ENCODE data around the gene SLFN5.
A peak's percentile ranks its signal among the peaks of the same experiment; 100 is the strongest.

Gene SLFN5

DNA sequence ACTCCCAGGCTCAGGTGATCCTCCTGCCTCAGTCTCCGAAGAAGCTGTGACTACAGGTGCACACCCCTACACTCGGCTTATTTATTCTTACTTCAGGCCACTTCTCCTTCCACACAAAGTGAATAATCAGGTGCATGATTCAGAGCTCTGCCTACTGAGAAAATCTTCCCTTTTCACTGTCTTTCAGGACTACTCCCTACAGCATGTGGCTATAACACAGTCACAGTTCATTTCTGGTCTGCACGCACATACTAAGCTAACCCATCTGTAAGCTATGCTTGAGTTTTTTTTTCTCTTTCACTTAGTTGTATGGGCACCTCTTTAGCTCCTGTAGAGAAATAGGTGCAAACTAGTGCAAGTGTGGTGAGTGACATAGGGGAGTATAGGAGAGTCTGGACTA, 7.6 kb upstream of the SLFN5 start:
- Histone ChIP-seq H3K4me3 (ENCODE audit: low read depth in 1 of 2, low read length in 2 of 2) (no peak overlapping the region), H3K9ac (ENCODE audit: low read depth, low read length) (no peak overlapping the region), H3K36me3 (ENCODE audit: insufficient read depth, low read length) (no peaks in the 10 kb centered on the region), H4K20me1 (ENCODE audit: insufficient read depth, low read length) (no peaks in the 10 kb centered on the region), H3K27ac (ENCODE audit: low read length) (no peak overlapping the region), H2AFZ (ENCODE audit: low read depth, low read length) (no peak overlapping the region), H3K27me3 (ENCODE audit: insufficient read depth, low read length, poor library complexity) (peaks cover 6% of the 10 kb centered on the region), H3K79me2 (ENCODE audit: insufficient read depth, low read length) (no peaks in the 10 kb centered on the region), H3K9me3 (ENCODE audit: insufficient read depth, low read length, severe bottlenecking) (no peaks in the 10 kb centered on the region), H3K4me2 (ENCODE audit: insufficient read depth, low read length) (no peak overlapping the region), H3K4me1 (ENCODE audit: insufficient read depth, low read length) (peaks cover 4% of the 10 kb centered on the region; the same call in 1 of the 2 replicates)
- no peak for ATAC-seq (ENCODE audit: insufficient read depth, low read depth)
- no peak for DNase-seq
- no peak for TF ChIP-seq EZH2 (IDR thresholded peaks at IDR 0.05; ENCODE audit: borderline replicate concordance, low read depth, low read length, severe bottlenecking)
- TF ChIP-seq, protein P1, sequence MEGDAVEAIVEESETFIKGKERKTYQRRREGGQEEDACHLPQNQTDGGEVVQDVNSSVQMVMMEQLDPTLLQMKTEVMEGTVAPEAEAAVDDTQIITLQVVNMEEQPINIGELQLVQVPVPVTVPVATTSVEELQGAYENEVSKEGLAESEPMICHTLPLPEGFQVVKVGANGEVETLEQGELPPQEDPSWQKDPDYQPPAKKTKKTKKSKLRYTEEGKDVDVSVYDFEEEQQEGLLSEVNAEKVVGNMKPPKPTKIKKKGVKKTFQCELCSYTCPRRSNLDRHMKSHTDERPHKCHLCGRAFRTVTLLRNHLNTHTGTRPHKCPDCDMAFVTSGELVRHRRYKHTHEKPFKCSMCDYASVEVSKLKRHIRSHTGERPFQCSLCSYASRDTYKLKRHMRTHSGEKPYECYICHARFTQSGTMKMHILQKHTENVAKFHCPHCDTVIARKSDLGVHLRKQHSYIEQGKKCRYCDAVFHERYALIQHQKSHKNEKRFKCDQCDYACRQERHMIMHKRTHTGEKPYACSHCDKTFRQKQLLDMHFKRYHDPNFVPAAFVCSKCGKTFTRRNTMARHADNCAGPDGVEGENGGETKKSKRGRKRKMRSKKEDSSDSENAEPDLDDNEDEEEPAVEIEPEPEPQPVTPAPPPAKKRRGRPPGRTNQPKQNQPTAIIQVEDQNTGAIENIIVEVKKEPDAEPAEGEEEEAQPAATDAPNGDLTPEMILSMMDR (IDR thresholded peaks at IDR 0.05; ENCODE audit: borderline replicate concordance, extremely low read depth, low read length, poor library complexity, severe bottlenecking), result no peak

DNA sequence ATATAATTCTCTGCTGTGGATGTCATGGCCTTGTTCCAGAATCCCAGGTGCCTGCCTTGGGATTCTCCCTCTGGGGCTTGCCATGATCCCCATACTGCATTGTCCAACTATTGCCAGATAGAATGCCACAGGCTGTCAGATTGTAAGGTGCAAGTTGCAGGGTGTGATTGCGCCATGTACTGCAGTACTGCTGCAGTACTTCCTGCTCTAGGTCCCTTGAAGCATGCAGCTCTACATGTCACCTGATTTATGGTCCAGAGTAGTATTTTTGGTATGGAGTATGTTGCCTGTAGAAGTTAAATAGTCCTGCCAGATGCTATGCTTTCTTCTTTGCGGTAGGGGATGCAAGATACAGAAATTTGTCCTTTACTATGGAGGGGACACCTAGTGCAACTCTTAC, 7.0 kb upstream of the SLFN5 start:
- H2AFZ ChIP-seq (ENCODE audit: low read depth, low read length), result no peak overlapping the region
- H3K4me3 ChIP-seq (ENCODE audit: low read depth in 1 of 2, low read length in 2 of 2), result no peak overlapping the region
- TF ChIP-seq, protein P1 (IDR thresholded peaks at IDR 0.05; ENCODE audit: borderline replicate concordance, extremely low read depth, low read length, poor library complexity, severe bottlenecking), result no peak
- no peak for TF ChIP-seq EZH2 (IDR thresholded peaks at IDR 0.05; ENCODE audit: borderline replicate concordance, low read depth, low read length, severe bottlenecking)
- H3K27me3 ChIP-seq (ENCODE audit: insufficient read depth, low read length, poor library complexity), result peaks cover 6% of the 10 kb centered on the region
- no peaks in the 10 kb centered on the region for H3K36me3 ChIP-seq (ENCODE audit: insufficient read depth, low read length)
- H3K4me2 ChIP-seq (ENCODE audit: insufficient read depth, low read length), result no peak overlapping the region
- H3K9ac ChIP-seq (ENCODE audit: low read depth, low read length), result no peak overlapping the region
- ATAC-seq (ENCODE audit: insufficient read depth, low read depth) (peak; percentile 58; the same call in 2 of the 3 replicates), DNase-seq (no peak)
- no peak overlapping the region for H3K27ac ChIP-seq (ENCODE audit: low read length)
- H3K79me2 ChIP-seq (ENCODE audit: insufficient read depth, low read length), result no peaks in the 10 kb centered on the region
- no peaks in the 10 kb centered on the region for H3K9me3 ChIP-seq (ENCODE audit: insufficient read depth, low read length, severe bottlenecking)
- H4K20me1 ChIP-seq (ENCODE audit: insufficient read depth, low read length), result no peaks in the 10 kb centered on the region
- peaks cover 8% of the 10 kb centered on the region; the same call in 1 of the 2 replicates for H3K4me1 ChIP-seq (ENCODE audit: insufficient read depth, low read length)

DNA sequence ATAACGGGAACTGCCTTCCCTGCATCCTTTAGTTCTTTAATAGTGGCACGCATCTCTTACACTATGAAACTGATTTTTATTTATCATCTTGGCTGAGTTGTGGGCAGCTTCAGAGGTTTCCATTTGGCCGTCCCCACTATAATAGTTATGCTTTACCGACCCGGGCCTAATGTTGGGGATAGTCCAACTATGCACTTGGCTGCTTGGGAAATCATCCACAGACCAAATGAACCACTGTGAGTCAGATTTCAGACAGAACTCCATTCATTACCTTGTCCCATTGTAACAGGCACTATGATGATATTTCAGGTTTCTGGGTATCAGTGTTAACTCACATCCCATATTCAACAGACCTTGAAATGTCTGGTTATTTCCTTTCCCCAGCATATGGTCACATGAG, 6.1 kb upstream of the SLFN5 start:
- DNase-seq (no peak), ATAC-seq (ENCODE audit: insufficient read depth, low read depth) (no peak)
- no peak overlapping the region for H3K27ac ChIP-seq (ENCODE audit: low read length)
- peaks cover 2% of the 10 kb centered on the region; the same call in 1 of the 2 replicates for H3K79me2 ChIP-seq (ENCODE audit: insufficient read depth, low read length)
- peaks cover 9% of the 10 kb centered on the region for H3K27me3 ChIP-seq (ENCODE audit: insufficient read depth, low read length, poor library complexity)
- H2AFZ ChIP-seq (ENCODE audit: low read depth, low read length), result no peak overlapping the region
- H3K4me2 ChIP-seq (ENCODE audit: insufficient read depth, low read length), result no peak overlapping the region
- TF ChIP-seq, protein P1 (IDR thresholded peaks at IDR 0.05; ENCODE audit: borderline replicate concordance, extremely low read depth, low read length, poor library complexity, severe bottlenecking), result no peak
- no peak for TF ChIP-seq EZH2 (IDR thresholded peaks at IDR 0.05; ENCODE audit: borderline replicate concordance, low read depth, low read length, severe bottlenecking)
- H4K20me1 ChIP-seq (ENCODE audit: insufficient read depth, low read length), result 0 out of 2 replicates have a peak, but pooled peaks cover 3% of the 10 kb centered on the region
- H3K4me3 ChIP-seq (ENCODE audit: low read depth in 1 of 2, low read length in 2 of 2), result no peak overlapping the region
- H3K9me3 ChIP-seq (ENCODE audit: insufficient read depth, low read length, severe bottlenecking), result no peaks in the 10 kb centered on the region
- H3K4me1 ChIP-seq (ENCODE audit: insufficient read depth, low read length), result peaks cover 17% of the 10 kb centered on the region
- no peaks in the 10 kb centered on the region for H3K36me3 ChIP-seq (ENCODE audit: insufficient read depth, low read length)
- no peak overlapping the region for H3K9ac ChIP-seq (ENCODE audit: low read depth, low read length)

DNA sequence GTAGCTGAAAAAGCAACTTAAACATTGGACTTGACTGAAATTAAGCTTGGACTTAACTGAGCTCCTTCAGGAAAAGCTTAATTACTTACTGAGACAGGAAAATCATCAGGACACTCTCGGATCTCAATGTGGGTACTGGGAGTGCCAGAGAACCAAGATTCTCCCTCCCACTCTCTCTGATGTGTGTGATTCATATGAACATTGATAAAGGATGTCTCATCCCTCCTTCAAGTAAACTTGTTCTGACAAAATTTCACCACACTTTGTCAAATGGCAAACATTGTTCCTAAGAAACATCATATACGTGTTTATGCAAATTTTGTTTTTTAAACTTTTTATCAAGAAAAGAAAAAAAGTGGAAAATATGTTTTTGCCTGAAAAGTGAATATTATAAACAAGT, 4.1 kb upstream of the SLFN5 start:
- H2AFZ ChIP-seq (ENCODE audit: low read depth, low read length), result no peak overlapping the region
- no peak for DNase-seq
- H3K4me2 ChIP-seq (ENCODE audit: insufficient read depth, low read length), result no peak overlapping the region
- no peak overlapping the region for H3K4me3 ChIP-seq (ENCODE audit: low read depth in 1 of 2, low read length in 2 of 2)
- peaks cover 21% of the 10 kb centered on the region for H3K27me3 ChIP-seq (ENCODE audit: insufficient read depth, low read length, poor library complexity)
- TF ChIP-seq, protein P1 (IDR thresholded peaks at IDR 0.05; ENCODE audit: borderline replicate concordance, extremely low read depth, low read length, poor library complexity, severe bottlenecking), result no peak
- no peak for TF ChIP-seq EZH2 (IDR thresholded peaks at IDR 0.05; ENCODE audit: borderline replicate concordance, low read depth, low read length, severe bottlenecking)
- H4K20me1 ChIP-seq (ENCODE audit: insufficient read depth, low read length), result peaks cover 6% of the 10 kb centered on the region; the same call in 1 of the 2 replicates
- H3K79me2 ChIP-seq (ENCODE audit: insufficient read depth, low read length), result peaks cover 16% of the 10 kb centered on the region
- H3K9me3 ChIP-seq (ENCODE audit: insufficient read depth, low read length, severe bottlenecking), result no peaks in the 10 kb centered on the region
- no peak overlapping the region for H3K27ac ChIP-seq (ENCODE audit: low read length)
- H3K9ac ChIP-seq (ENCODE audit: low read depth, low read length), result no peak overlapping the region
- peaks cover 34% of the 10 kb centered on the region for H3K4me1 ChIP-seq (ENCODE audit: insufficient read depth, low read length)
- H3K36me3 ChIP-seq (ENCODE audit: insufficient read depth, low read length), result no peaks in the 10 kb centered on the region
- ATAC-seq (ENCODE audit: insufficient read depth, low read depth), result no peak

Measured in DND-41 (cell line).